Measurements from ENCODE around the gene PSMB1. TPM values are rescaled to one million over a fixed set of nuclear protein-coding genes. Genes with fewer than 3 reads are reported as not detected.

Gene PSMB1
- total RNA-seq, 1 experiment from 2014 or later: 358 TPM

DNA sequence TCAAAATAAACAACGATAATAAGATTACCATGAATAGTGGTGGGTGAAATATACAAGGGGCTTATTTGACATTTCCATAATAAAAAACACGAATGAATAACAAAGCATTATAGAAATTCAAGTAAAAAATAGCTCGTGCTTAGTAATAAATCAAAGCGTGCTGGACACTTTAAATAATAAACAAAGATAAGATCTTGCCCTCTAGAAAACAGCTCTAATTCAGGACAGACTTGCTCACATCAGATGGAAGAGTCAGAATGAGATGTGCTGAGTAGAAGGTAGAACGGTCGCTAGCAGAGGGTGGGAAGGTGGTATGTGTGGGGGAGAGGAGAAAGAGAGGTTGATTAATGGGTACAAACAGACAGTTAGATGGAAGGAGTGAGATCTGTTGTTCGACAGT is 27.3 kb downstream of the PSMB1 start:
- no peaks in the 10 kb centered on the region for H3K27me3 ChIP-seq (replicated peaks; ENCODE audit: insufficient read depth, low read depth, low read length, poor library complexity)
- intact Hi-C loops (cut with micrococcal nuclease; ENCODE audit: unreplicated experiment): loop anchor here (5.0 kb wide), 2 partner anchors 803 to 1633 kb away; partner anchors contain the start of gene PHF10
- CTCF ChIA-PET: no interaction called here
- DNase-seq (ENCODE audit: low spot score): no peak
- H3K27ac ChIP-seq (ENCODE audit: low read depth, low read length, poor library complexity, severe bottlenecking): no peak overlapping the region
- no peak for TF ChIP-seq EZH2 (IDR thresholded peaks at IDR 0.05; ENCODE audit: borderline replicate concordance, low read depth, low read length, poor library complexity, severe bottlenecking)
- TF ChIP-seq, protein P1, sequence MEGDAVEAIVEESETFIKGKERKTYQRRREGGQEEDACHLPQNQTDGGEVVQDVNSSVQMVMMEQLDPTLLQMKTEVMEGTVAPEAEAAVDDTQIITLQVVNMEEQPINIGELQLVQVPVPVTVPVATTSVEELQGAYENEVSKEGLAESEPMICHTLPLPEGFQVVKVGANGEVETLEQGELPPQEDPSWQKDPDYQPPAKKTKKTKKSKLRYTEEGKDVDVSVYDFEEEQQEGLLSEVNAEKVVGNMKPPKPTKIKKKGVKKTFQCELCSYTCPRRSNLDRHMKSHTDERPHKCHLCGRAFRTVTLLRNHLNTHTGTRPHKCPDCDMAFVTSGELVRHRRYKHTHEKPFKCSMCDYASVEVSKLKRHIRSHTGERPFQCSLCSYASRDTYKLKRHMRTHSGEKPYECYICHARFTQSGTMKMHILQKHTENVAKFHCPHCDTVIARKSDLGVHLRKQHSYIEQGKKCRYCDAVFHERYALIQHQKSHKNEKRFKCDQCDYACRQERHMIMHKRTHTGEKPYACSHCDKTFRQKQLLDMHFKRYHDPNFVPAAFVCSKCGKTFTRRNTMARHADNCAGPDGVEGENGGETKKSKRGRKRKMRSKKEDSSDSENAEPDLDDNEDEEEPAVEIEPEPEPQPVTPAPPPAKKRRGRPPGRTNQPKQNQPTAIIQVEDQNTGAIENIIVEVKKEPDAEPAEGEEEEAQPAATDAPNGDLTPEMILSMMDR (conservative IDR thresholded peaks at IDR 0.05; ENCODE audit: low read depth, low read length): no peak
- no peaks in the 10 kb centered on the region for H3K4me1 ChIP-seq (ENCODE audit: insufficient read depth, low read length, poor library complexity, severe bottlenecking)
- no peaks in the 10 kb centered on the region for H3K36me3 ChIP-seq (ENCODE audit: insufficient read depth, low read length, poor library complexity, severe bottlenecking)
- no peak overlapping the region for H3K4me3 ChIP-seq (ENCODE audit: low read depth, low read length, poor library complexity, severe bottlenecking)
- POLR2A ChIA-PET (ENCODE audit: low non-redundant PET): no interaction called here
- BruUV-seq (replicated peaks): no TSS peak
- H3K9me3 ChIP-seq (ENCODE audit: low read depth, low read length, poor library complexity, severe bottlenecking): no peaks in the 10 kb centered on the region

DNA sequence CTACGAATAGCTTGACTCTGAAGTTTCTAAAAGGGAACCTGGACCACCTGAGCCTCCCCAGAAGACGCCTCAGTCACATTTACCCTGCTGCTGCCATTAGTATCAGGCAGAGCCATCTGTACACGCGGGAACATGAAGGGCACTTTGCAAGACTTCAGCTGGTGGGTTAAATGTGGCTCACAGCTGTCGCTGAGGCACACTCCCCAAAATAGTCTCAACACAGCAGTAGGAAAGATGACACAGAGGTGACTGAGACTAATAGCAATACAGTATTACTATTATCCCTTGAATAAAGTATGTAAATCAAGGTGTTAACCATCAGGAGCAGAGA is 29.0 kb downstream of the PSMB1 start:
- ChIA-PET CTCF (no interaction called here), POLR2A (ENCODE audit: low non-redundant PET) (no interaction called here)
- Histone ChIP-seq H3K27ac (ENCODE audit: low read depth, low read length, poor library complexity, severe bottlenecking) (no peak overlapping the region), H3K4me1 (ENCODE audit: insufficient read depth, low read length, poor library complexity, severe bottlenecking) (no peaks in the 10 kb centered on the region), H3K36me3 (ENCODE audit: insufficient read depth, low read length, poor library complexity, severe bottlenecking) (no peaks in the 10 kb centered on the region), H3K27me3 (replicated peaks; ENCODE audit: insufficient read depth, low read depth, low read length, poor library complexity) (no peaks in the 10 kb centered on the region), H3K9me3 (ENCODE audit: low read depth, low read length, poor library complexity, severe bottlenecking) (no peaks in the 10 kb centered on the region), H3K4me3 (ENCODE audit: low read depth, low read length, poor library complexity, severe bottlenecking) (no peak overlapping the region)
- intact Hi-C loops (cut with micrococcal nuclease; ENCODE audit: unreplicated experiment): no loop called here
- TF ChIP-seq, protein P1 (conservative IDR thresholded peaks at IDR 0.05; ENCODE audit: low read depth, low read length): no peak
- no peak for TF ChIP-seq EZH2 (IDR thresholded peaks at IDR 0.05; ENCODE audit: borderline replicate concordance, low read depth, low read length, poor library complexity, severe bottlenecking)
- DNase-seq (ENCODE audit: low spot score): no peak
- BruUV-seq (replicated peaks): no TSS peak

DNA sequence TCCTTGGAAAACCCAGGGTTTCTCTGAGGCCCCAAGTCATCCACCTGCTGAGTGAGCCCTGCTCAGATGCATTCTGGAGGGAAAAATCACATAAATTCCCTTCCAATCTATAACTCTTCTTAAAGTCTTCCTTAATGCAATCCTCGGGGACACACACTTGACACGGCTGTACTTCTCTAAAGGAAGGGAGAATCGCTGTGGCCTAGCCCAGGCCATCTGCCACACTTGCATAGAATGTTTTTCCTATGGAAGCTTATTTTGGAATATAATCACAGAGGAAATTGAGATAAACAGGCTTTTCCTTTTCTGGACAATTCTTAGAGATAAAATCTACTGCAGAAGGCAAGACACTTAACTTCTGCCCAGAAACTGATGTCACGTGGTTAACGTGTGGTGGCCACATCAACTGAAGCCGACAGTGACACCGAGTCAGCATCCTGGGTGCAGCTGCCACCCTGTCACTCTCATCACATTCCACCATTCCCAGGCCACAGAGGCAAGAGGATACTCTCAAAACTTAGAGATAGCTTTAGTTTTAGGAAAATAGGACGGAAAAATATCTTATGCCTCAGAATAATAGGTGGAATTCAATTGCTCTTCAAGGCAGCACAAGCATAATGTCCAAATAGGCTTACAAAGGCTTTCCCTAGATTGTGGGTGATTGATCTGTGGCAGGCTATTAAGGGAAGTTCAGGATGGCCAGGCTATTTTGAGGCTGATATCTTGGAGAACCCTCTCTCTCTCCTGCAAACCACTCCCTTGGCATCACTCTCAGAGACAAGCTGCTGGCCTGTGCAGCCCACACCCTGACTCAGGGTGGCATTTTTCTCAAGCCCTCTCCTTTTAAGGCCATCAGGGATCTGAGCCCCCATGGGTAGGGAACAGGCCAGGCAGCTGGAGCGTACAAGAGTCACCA is 29.6 kb downstream of the PSMB1 start:
- Histone ChIP-seq H3K27me3 (replicated peaks; ENCODE audit: insufficient read depth, low read depth, low read length, poor library complexity) (no peaks in the 10 kb centered on the region), H3K9me3 (ENCODE audit: low read depth, low read length, poor library complexity, severe bottlenecking) (no peaks in the 10 kb centered on the region), H3K4me1 (ENCODE audit: insufficient read depth, low read length, poor library complexity, severe bottlenecking) (no peaks in the 10 kb centered on the region), H3K27ac (ENCODE audit: low read depth, low read length, poor library complexity, severe bottlenecking) (no peak overlapping the region), H3K36me3 (ENCODE audit: insufficient read depth, low read length, poor library complexity, severe bottlenecking) (no peaks in the 10 kb centered on the region), H3K4me3 (ENCODE audit: low read depth, low read length, poor library complexity, severe bottlenecking) (no peak overlapping the region)
- TF ChIP-seq, protein P1 (conservative IDR thresholded peaks at IDR 0.05; ENCODE audit: low read depth, low read length): no peak
- TF ChIP-seq EZH2 (IDR thresholded peaks at IDR 0.05; ENCODE audit: borderline replicate concordance, low read depth, low read length, poor library complexity, severe bottlenecking): no peak
- no peak for DNase-seq (ENCODE audit: low spot score)
- ChIA-PET POLR2A (ENCODE audit: low non-redundant PET) (no interaction called here), CTCF (no interaction called here)
- intact Hi-C loops (cut with micrococcal nuclease; ENCODE audit: unreplicated experiment): no loop called here
- BruUV-seq (replicated peaks): no TSS peak

All from A673 (cell line).